Activated CD4-positive, alpha-beta T cell treated with anti-CD3 and anti-CD28 coated beads, Interleukin-2, amount 50 U/mL, for 24 hours (primary cell): Measurements from ENCODE around the gene SPDL1.

Experiments used
- DNase-seq, 2 donors: peaks; one replicate each; pipeline ENCODE4 v3.0.0-alpha.2; 2020; ENCODE audit warnings: low read depth in 1 of 2, low spot score in 1 of 2

SPDL1 gene

GRCh38 chr5:169583424-169584220 is at the start of gene SPDL1:
SPDL1 (plus strand) TSS chr5:169583773; CDS start chr5:169588417, 4,644 bp downstream.
- peak; percentile 85 to 92 for DNase-seq

DNA sequence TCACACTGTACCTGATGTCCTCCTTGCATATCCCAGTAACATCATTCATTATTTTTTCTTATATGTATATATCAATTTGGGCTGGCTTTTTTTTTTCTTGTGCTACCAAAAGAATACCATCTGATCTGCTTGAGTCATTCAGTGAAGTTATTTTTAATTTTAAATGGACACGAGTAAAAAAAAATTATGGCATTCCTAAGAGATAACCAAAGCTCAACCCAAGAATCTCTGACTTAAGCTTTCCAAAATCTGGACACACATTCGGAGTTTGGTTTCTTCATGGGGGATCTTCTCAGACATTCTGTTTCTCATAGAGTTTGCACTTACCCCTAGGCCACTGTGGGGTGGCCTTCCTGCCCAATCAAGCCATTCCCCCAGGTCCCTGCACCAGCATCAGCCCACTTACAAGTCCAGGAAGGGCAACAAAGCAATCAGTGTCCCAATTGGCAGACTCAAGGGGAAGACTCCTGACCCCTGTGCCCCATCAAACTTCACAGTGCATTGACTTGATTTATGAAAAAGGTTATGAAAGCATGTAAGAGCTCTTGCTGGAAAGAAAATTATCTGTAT is 49.2 kb upstream of the SPDL1 start:
- DNase-seq: no peak

DNA sequence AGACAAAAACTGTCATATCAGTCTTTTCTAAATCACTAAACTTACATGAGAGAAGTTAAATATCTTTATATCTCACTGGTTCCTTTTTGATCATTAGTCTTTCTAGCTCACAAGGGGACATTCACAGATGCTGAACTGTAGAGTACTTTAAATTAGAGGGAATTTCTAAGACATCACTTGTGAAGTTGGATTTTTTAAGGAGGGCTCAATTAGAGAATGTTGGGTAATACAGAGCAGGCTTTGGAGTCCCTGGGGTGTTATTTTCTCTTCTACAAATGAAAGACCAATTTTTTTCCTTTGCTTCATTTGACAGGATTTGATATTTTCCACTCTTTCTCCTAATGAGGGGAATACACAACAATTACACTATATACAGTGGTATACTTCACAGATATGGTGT is 48.6 kb upstream of the SPDL1 start:
- DNase-seq: no peak

GRCh38 chr5:169538944-169539343 is 44.6 kb upstream of the SPDL1 start:
- no peak for DNase-seq

GRCh38 chr5:169542811-169543210 is 40.8 kb upstream of the SPDL1 start:
- DNase-seq: no peak

DNA sequence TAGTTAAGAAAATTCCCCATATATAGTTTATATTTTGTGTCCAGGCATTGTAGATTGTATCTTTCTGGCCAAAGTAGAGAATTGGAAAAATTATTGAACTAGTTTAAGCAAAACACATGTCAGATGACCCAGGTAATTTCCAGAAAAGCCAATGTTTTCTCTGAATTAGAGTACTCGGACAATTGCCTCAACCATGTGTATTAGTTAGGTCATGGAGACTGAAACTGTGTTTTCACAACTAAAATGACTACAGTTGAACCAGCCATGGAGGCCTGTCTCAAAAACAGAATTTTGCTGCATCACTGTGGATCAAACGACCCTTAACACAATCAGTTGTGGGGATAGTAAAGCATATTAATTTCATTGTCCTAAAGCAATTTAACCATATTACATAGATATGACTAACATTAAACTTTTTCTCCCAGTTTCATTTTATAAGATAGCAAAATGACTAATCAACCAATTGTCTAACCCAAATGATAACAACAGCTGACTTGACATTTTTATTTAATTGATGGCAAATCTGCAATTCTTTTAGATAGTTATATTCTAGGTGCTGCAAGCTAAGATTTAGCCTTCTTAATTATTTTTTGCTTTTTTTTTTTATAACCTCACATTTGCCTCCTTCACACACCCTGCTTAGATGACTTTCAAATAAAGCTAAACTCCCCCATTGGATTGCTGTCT is 39.2 kb upstream of the SPDL1 start:
- no peak for DNase-seq

DNA sequence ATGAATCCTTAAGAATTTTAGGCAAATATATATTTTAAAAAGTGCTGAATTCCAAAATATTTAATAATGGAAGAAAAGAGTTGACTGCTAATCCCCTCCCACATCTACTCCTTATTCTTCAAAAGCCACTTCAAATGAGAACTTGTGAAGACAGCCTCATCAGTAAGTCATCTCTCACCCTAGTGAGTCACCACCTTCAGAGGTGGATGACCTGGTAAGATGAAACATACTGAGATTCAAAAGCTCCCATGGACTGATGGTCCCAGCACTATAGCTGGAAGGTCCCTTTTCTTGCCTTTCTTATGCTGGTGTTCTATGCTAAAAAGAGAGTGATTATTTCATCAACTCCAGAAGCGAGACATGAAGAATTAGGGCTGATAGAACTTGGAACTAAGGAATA is 37.8 kb upstream of the SPDL1 start:
- DNase-seq: peak in 1 of 2 donors; percentile 6

- DNase-seq: no peak
Observed at GRCh38 chr5:169546346-169546745, 37.2 kb upstream of the SPDL1 start.

DNA sequence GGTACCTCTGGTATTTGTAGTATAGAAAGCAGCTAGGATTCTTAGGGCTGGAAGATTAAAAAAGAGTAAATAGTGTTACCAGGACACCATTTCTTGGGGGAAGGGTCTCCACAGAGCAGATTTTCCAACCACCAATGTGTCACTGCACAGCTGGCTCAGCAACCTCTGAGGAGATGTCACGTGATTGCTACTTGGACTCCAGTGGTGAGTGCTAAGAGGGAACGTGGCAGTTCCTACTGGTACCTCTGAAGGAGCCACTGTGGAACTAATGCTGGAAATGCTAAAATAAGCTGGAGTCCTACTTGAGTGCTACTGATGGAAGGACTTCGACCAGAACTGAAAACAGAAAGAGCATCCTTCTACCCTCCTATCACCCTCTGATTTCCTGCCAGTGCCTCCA is 36.1 kb upstream of the SPDL1 start:
- no peak for DNase-seq

GRCh38 chr5:169548315-169548714 is 35.3 kb upstream of the SPDL1 start:
- no peak for DNase-seq

DNA sequence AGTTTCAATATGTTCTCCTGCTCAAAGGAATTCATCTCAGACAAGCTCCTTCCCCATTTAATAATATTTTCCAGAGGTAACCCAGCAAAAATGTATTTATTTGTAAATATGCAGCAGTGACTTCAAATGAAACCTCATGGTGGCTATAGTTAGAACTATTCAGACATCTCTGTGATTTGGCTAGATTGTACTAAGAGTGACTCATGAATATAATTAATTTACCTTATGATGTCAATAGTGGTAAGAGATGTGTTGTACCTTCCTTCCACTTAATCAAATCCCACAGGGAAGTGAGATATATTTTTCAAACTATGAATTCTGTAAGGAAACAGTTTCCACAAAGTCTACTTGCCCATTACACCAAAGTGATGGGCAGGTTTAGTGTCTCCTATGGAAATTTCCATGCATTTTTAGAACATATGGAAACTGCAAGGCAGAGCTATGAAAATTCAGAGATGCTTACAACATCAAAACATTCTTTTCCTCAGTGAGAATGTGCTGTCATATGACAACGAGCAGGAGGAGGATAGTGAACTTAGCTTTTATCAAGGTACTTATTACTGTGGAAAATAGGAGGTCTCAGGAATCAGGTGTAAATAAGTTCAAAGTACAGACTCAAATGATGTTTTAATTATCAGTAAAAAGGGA is 34.0 kb upstream of the SPDL1 start:
- DNase-seq: no peak

DNA sequence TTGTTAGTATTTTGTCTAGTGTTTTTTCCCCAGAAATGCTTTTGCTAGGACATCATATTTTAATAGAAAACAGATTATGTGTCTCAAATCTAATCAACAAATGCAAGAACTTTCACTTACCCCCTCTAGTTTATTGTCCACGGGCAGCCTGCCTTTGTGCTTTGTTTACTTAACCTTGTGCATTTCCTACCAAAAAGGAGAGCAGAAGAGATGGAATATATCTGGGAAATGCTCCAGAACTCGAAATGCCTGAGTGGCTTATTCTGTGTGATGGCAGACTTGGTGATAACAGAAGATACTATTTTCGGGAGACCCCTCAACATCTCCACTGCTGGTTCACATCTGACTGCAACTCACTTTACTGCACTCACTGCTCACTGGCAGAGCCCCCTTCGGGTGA is 33.3 kb upstream of the SPDL1 start:
- DNase-seq: no peak

GRCh38 chr5:169551146-169551545 is 32.4 kb upstream of the SPDL1 start:
- DNase-seq: no peak

DNA sequence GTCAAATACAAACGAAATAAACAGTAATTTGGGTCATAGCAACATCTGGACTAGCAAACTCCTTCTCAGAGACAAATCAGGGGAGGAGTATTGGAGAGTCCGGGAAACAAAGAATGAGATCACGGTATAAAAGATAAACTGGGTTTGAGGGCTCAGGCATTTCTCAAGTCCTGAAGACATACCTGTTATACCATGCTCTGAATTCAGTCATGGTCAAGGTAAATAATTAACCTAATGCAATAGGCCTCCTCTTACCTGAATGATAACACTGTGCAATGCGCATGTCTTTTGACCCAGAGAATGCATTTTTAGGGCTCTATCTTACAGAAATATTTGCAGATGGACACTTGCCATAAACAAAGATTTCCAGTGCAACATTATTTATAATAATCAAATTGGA is 31.9 kb upstream of the SPDL1 start:
- DNase-seq: no peak

- DNase-seq: no peak
Observed at GRCh38 chr5:169554251-169554650, 29.3 kb upstream of the SPDL1 start.

DNA sequence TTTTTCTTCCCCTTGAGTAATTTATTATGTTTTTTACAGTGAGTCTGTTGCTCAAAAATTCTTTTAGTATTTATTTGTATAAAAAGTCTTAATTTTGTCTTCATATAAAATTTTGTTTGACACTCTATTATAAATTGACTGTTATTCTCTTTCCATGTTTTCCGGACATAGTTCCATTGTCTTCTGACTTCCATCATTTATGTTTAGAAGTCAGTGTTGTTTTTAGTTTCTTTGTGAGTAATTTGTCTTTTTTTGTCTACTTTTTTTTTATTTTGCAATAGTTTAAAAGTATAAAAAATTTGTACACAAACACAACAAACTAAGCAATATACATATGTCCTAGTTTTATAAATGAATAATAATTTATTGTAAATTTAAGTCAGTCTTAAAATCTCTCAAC is 25.7 kb upstream of the SPDL1 start:
- no peak for DNase-seq

- no peak for DNase-seq
Observed at GRCh38 chr5:169561893-169562292, 21.7 kb upstream of the SPDL1 start.

GRCh38 chr5:169563369-169563768 is 20.2 kb upstream of the SPDL1 start:
- no peak for DNase-seq

DNA sequence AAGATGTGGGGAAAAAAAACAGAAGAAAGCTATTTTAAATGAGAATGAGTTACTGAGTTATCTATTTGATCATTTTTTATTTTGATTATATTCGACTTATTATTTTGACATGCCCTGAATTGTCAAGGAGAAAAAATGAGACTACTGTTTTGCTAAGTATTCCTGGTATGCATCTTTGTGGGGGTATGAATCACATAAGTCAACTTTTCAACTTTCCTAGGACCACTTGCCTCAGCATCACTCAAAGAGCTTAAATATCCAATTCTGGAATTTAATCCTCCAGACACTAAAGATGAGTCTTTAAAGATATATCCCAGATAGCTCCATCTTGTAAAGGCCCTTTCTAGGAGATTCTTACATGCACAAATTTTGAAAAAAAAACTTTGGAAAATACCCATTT is 17.4 kb upstream of the SPDL1 start:
- no peak for DNase-seq

GRCh38 chr5:169567079-169567478 is 16.5 kb upstream of the SPDL1 start:
- no peak for DNase-seq

GRCh38 chr5:169569513-169569912 is 14.1 kb upstream of the SPDL1 start:
- no peak for DNase-seq

DNA sequence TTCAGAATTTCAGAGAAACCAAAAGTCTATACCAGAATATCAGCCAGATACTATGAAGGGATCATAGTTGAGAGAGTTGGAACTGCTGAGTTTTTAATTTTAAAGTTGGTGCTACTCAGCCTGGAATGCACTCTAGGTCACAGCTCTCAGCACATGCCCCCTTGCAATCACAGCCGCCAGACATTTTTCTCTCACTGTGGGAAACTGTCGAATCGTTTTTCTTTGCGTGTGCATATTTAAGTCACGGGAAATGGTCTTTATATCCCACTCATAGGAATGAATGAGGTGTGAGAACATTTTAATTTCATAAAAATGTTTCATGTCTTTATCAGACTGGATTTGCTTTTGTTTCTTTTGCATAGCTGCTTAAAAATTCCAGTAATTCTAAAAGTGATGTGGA is 12.2 kb upstream of the SPDL1 start:
- no peak for DNase-seq
